Measurements from ENCODE around the gene CREB3L1.

The CREB3L1 gene

DNA sequence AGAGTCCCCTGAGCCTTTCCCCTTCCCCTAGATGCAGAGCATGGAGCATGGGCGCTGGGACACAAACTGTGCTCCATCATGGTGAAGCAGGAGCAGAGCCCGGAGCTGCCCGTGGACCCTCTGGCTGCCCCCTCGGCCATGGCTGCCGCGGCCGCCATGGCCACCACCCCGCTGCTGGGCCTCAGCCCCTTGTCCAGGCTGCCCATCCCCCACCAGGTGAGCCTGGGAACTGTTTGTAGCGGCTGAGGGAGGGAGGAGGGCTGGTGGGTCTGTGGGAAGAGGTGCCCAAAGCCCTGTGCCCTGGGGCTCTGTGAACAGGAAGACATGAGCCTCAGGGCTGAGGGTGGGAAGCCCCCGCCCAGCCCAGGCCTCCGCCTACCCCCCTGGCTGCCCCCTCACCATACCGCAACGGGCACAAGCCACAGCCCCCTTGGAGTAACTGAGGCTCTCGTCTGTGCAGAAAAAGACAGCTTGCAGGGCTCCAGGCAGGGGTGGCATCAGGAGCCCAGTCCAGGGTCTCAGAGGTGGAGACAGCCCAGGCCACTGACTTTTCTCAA, 30.4 kb downstream of the CREB3L1 start:
- no peaks in the 10 kb centered on the region for H3K9me2 ChIP-seq (replicated peaks; ENCODE audit: insufficient read depth, low read length)
- no peak overlapping the region for H3K4me2 ChIP-seq (ENCODE audit: low read depth, low read length, poor library complexity, severe bottlenecking)
- H3K27me3 ChIP-seq (ENCODE audit: low read length): no peaks in the 10 kb centered on the region
- H3K4me3 ChIP-seq (ENCODE audit: insufficient read depth, low read length, poor library complexity, severe bottlenecking): no peak overlapping the region
- H3K36me3 ChIP-seq (ENCODE audit: low read length): no peaks in the 10 kb centered on the region
- H3K9ac ChIP-seq (ENCODE audit: low read length): no peak overlapping the region
- H3K79me2 ChIP-seq (ENCODE audit: insufficient read depth, low read length): no peaks in the 10 kb centered on the region
- H3F3A ChIP-seq (ENCODE audit: insufficient read depth): no peaks in the 10 kb centered on the region
- H4K20me1 ChIP-seq (ENCODE audit: low read depth, low read length): no peaks in the 10 kb centered on the region
- H3K9me3 ChIP-seq (ENCODE audit: insufficient read depth, low read length): no peaks in the 10 kb centered on the region
- no peak overlapping the region for H2AFZ ChIP-seq (ENCODE audit: low read depth, low read length, severe bottlenecking)
- H3K27ac ChIP-seq (ENCODE audit: low read depth, low read length): no peak overlapping the region
- TF ChIP-seq, protein P1, sequence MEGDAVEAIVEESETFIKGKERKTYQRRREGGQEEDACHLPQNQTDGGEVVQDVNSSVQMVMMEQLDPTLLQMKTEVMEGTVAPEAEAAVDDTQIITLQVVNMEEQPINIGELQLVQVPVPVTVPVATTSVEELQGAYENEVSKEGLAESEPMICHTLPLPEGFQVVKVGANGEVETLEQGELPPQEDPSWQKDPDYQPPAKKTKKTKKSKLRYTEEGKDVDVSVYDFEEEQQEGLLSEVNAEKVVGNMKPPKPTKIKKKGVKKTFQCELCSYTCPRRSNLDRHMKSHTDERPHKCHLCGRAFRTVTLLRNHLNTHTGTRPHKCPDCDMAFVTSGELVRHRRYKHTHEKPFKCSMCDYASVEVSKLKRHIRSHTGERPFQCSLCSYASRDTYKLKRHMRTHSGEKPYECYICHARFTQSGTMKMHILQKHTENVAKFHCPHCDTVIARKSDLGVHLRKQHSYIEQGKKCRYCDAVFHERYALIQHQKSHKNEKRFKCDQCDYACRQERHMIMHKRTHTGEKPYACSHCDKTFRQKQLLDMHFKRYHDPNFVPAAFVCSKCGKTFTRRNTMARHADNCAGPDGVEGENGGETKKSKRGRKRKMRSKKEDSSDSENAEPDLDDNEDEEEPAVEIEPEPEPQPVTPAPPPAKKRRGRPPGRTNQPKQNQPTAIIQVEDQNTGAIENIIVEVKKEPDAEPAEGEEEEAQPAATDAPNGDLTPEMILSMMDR (IDR thresholded peaks at IDR 0.05; ENCODE audit: insufficient read depth, low read length, poor library complexity, severe bottlenecking): no peak
- TF ChIP-seq EZH2phosphoT487 (conservative IDR thresholded peaks at IDR 0.05; ENCODE audit: low read length): no peak

DNA sequence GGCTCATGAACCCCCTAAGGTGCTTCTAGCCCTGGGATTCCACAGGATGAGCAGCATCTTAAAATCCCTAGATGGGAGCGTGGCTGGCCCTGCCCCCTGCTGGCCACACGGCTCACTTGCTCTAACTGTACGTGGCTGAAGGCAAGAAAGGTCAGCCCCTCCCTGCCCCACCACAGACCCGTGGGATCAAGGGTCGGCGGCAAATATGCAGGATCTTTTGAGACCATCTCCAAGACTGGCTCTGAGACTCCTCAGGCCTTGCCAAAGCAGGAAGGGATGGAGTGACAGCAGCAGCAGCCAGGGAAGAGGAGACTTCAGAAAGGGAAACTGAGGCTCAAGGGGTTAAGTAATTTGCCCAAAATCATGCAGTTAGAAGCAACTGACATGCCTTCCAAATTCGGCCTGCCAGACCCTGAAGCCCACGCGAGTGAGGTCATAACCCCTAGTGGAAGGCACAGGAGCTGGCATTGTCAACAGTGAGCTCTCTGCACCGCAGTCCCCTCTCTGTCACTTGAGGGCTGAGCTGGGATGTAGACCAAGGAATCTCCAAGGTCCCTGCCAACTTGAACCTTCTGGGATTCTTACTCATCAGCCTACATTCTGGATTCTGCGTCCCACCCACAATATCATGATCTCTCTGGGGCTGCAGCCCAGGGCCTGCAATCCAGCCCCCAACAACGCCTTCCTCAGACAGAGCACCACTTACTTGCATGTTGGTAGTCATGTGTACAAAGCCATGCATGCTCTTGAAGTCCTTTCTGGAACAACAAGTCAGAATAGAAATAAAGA, 31.4 kb downstream of the CREB3L1 start:
- Histone ChIP-seq H3K79me2 (ENCODE audit: insufficient read depth, low read length) (no peaks in the 10 kb centered on the region), H2AFZ (ENCODE audit: low read depth, low read length, severe bottlenecking) (no peak overlapping the region), H3F3A (ENCODE audit: insufficient read depth) (no peaks in the 10 kb centered on the region), H3K27ac (ENCODE audit: low read depth, low read length) (no peak overlapping the region), H3K9ac (ENCODE audit: low read length) (no peak overlapping the region), H4K20me1 (ENCODE audit: low read depth, low read length) (no peaks in the 10 kb centered on the region), H3K9me3 (ENCODE audit: insufficient read depth, low read length) (no peaks in the 10 kb centered on the region), H3K4me2 (ENCODE audit: low read depth, low read length, poor library complexity, severe bottlenecking) (no peak overlapping the region), H3K4me3 (ENCODE audit: insufficient read depth, low read length, poor library complexity, severe bottlenecking) (no peak overlapping the region), H3K27me3 (ENCODE audit: low read length) (no peaks in the 10 kb centered on the region), H3K36me3 (ENCODE audit: low read length) (no peaks in the 10 kb centered on the region), H3K9me2 (replicated peaks; ENCODE audit: insufficient read depth, low read length) (no peaks in the 10 kb centered on the region)
- no peak for TF ChIP-seq EZH2phosphoT487 (conservative IDR thresholded peaks at IDR 0.05; ENCODE audit: low read length)
- TF ChIP-seq, protein P1 (IDR thresholded peaks at IDR 0.05; ENCODE audit: insufficient read depth, low read length, poor library complexity, severe bottlenecking): peak; percentile 91

DNA sequence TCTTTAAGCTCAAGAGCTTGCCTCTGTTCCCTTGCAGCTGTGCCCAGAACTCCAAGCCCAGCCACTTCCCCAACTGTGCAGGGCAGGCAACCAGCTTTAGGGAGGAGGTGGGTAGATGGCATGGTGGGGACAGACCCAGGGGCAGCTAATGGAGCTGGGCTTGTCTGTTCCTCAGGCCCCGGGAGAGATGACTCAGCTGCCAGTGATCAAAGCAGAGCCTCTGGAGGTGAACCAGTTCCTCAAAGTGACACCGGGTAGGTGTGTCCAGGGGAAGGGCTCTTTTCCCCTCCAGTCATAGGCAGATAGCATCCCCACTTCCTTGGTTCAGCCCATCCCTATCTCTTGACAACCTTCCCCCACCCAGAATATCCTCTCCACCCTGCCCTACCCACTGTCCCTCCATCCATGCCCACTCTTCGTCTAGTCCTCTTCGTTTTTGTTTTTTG, 32.4 kb downstream of the CREB3L1 start:
- H2AFZ ChIP-seq (ENCODE audit: low read depth, low read length, severe bottlenecking): no peak overlapping the region
- H3K9me2 ChIP-seq (replicated peaks; ENCODE audit: insufficient read depth, low read length): no peaks in the 10 kb centered on the region
- H3K27ac ChIP-seq (ENCODE audit: low read depth, low read length): no peak overlapping the region
- H3K27me3 ChIP-seq (ENCODE audit: low read length): no peaks in the 10 kb centered on the region
- no peaks in the 10 kb centered on the region for H4K20me1 ChIP-seq (ENCODE audit: low read depth, low read length)
- no peak overlapping the region for H3K9ac ChIP-seq (ENCODE audit: low read length)
- no peaks in the 10 kb centered on the region for H3K9me3 ChIP-seq (ENCODE audit: insufficient read depth, low read length)
- H3K36me3 ChIP-seq (ENCODE audit: low read length): no peaks in the 10 kb centered on the region
- no peak overlapping the region for H3K4me3 ChIP-seq (ENCODE audit: insufficient read depth, low read length, poor library complexity, severe bottlenecking)
- no peak for TF ChIP-seq EZH2phosphoT487 (conservative IDR thresholded peaks at IDR 0.05; ENCODE audit: low read length)
- TF ChIP-seq, protein P1 (IDR thresholded peaks at IDR 0.05; ENCODE audit: insufficient read depth, low read length, poor library complexity, severe bottlenecking): no peak
- H3F3A ChIP-seq (ENCODE audit: insufficient read depth): no peaks in the 10 kb centered on the region
- no peaks in the 10 kb centered on the region for H3K79me2 ChIP-seq (ENCODE audit: insufficient read depth, low read length)
- H3K4me2 ChIP-seq (ENCODE audit: low read depth, low read length, poor library complexity, severe bottlenecking): no peak overlapping the region
